Fibroblast of lung (primary cell): Measurements from ENCODE around the gene CROCC2.

ENCODE experiments used
- CTCF ChIP-seq, 2 donors: IDR thresholded peaks in 1 of 2; conservative IDR thresholded peaks in 1 of 2; 1 replicate in 1 of 2; 2 replicates in 1 of 2; pipeline ENCODE4 v1.5.1; 2011 to 2012; ENCODE audit warnings: low read length in 2 of 2, control low read depth in 1 of 2, inconsistent platforms in 1 of 2, low read depth in 1 of 2, mild to moderate bottlenecking in 1 of 2
- EZH2 ChIP-seq: IDR thresholded peaks from 2 replicates; pipeline ENCODE4 v1.5.1; 2012; ENCODE audit warnings: low read length, control low read depth, mild to moderate bottlenecking; ENCODE audit errors: missing control alignments

- TF ChIP-seq CTCF (conservative IDR thresholded peaks at IDR 0.05 in 1 of 2, IDR thresholded peaks at IDR 0.05 in 1 of 2; ENCODE audit: low read depth in 1 of 2, low read length in 2 of 2) (no peak), EZH2 (no peak)
Measured at GRCh38 chr2:240899468-240899865, 6.7 kb upstream of the CROCC2 start.
